Heart left ventricle (tissue), 16 donors: ENCODE measurements around the gene GMPR. TPM values are rescaled to one million over a fixed set of nuclear protein-coding genes. Genes with fewer than 3 reads are reported as not detected.
A peak's percentile ranks its signal among the peaks of the same experiment; 100 is the strongest.

Experiments used
- ATAC-seq, 4 donors: fragments of 200-7000 bp; cut with Tn5 transposase; one replicate each; pipeline ENCODE4 v1.9.1; 2020 to 2022; ENCODE audit warnings: moderate library complexity in 4 of 4, mild to moderate bottlenecking in 3 of 4, moderate number of reproducible peaks in 1 of 4
- DNase-seq, 5 donors: peaks; one replicate each; pipeline ENCODE4 v3.0.0-alpha.2; 2020
- H3K27ac ChIP-seq, 12 donors: fragments of 200-600 bp; sonication (generic) in 4 of 12; one replicate each; pipeline versions ENCODE4 v1.5.0 to v1.8.0; 2016 to 2022; ENCODE audit warnings: mild to moderate bottlenecking in 2 of 12
- H3K27me3 ChIP-seq, 9 donors: fragments of 200-600 bp; sonication (generic) in 2 of 9; one replicate each; pipeline versions ENCODE4 v1.5.1 to v1.8.0; 2016 to 2022; ENCODE audit warnings: mild to moderate bottlenecking in 3 of 9
- H3K36me3 ChIP-seq, 9 donors: fragments of 200-600 bp; sonication (generic) in 2 of 9; one replicate each; pipeline versions ENCODE4 v1.5.0 to v1.8.0; 2018 to 2022; ENCODE audit warnings: mild to moderate bottlenecking in 2 of 9
- H3K4me1 ChIP-seq, 12 donors: fragments of 200-600 bp; sonication (generic) in 4 of 12; one replicate each; pipeline versions ENCODE4 v1.5.0 to v1.8.0; 2016 to 2022; ENCODE audit warnings: mild to moderate bottlenecking in 3 of 12
- H3K4me3 ChIP-seq, 12 donors: fragments of 200-600 bp; sonication (generic) in 4 of 12; one replicate each; pipeline versions ENCODE4 v1.5.0 to v1.8.0; 2017 to 2022; ENCODE audit warnings: mild to moderate bottlenecking in 9 of 12, moderate library complexity in 4 of 12
- H3K9me3 ChIP-seq, 12 donors: fragments of 200-600 bp; sonication (generic) in 4 of 12; one replicate each; pipeline versions ENCODE4 v1.5.0 to v1.8.0; 2016 to 2022; ENCODE audit warnings: mild to moderate bottlenecking in 1 of 12
- CTCF ChIP-seq, 12 donors: fragments of 200-600 bp; sonication (generic) in 4 of 12; IDR thresholded peaks; one replicate each; pipeline versions ENCODE4 v1.5.0 to v1.8.0; 2018 to 2022; ENCODE audit warnings: antibody characterized with exemption in 12 of 12, mild to moderate bottlenecking in 5 of 12
- POLR2A ChIP-seq, 2 donors: fragments of 450-650 bp; IDR thresholded peaks; one replicate each; pipeline ENCODE4 v1.6.1; 2017; ENCODE audit warnings: antibody characterized with exemption in 2 of 2, mild to moderate bottlenecking in 2 of 2, moderate library complexity in 2 of 2
- WGBS, 4 donors: extraction: QIAGEN DNeasy Blood & Tissue Kit in 2 of 4; methylation state at CpG; one replicate each; pipeline versions ENCODE4 v1.1.5 to v1.1.7; 2013 to 2018; 5-methylcytosine and 5-hydroxymethylcytosine counted together
- intact Hi-C, 10 donors: fragments of 100-400 bp; cut with DNase I; formaldehyde crosslinking; loops; one replicate each; pipeline versions ENCODE4 v1.11.1 to v1.14.2; 2022
- polyA plus RNA-seq, 2 donors: library from polyadenylated mRNA; stranded (reverse); fragments of 200-250 nt; gene quantifications; one replicate each; pipeline ENCODE4 v1.2.3, GENCODE V29; 2013
- total RNA-seq, 9 donors: library from RNA; depleted of rRNA in 2 of 9; stranded (reverse); fragments of >200 nt in 2 of 9; fragmentation: NEBNext Ultra II Directional in 3 of 9; extraction: Animal tissue kit (Norgen Biotek cat#: 25700) in 3 of 9; gene quantifications; one replicate each; pipeline versions ENCODE4 v1.1.0 to v1.2.4, GENCODE V29; 2016 to 2023
- donor health status: ischemic (EF 13 %, LVEDD 7.1; RV severe dilation, severe dysfunction).
- donor health status: healthy with polysubstance abuse.
- donor health status: DM: no; HTN: yes; CAD: no.
- donor health status: DM: no; HTN: no; CAD: no.
- donor health status: ischemic (EF 25% LVEDD 6.9; RV normal size, moderate dysfunction).
- donor health status: ischemic (EF 25% LVEDD 5.7; RV mildly dilated, moderate dysfunction).
- donor health status: healthy.
- donor health status: DM: yes; HTN: yes; CAD: no.
- donor health status: ischemic (EF 35%, LVEDD 5.7; RV mildly dilated, moderate dysfunction).
- donor health status: nonischemic (EF 11% LVEDD 7.7; RV severe dilation, severe dysfunction).
- donor health status: DM: yes; HTN: yes; CAD: no.
- donor health status: PGD.
- donor health status: ischemic (EF 29% LVEDD 5.4; RV normal size, mild dysfunction).
- donor health status: nonischemic (EF 23%, LVEDD 6.1; RV moderate dilation, normal function).

GMPR gene
- total and polyA plus RNA-seq, 11 donors: 67.8 to 294 (median 120) TPM

GRCh38 chr6:16344756-16345155, 106.4 kb downstream of the GMPR start:
- intact Hi-C loops: loop anchor here in 1 of 10 donors (5.0 kb wide), 1 partner anchor 168 kb away; no protein-coding TSS in a partner anchor
- TF ChIP-seq POLR2A (IDR thresholded peaks at IDR 0.05) (no peak), CTCF (IDR thresholded peaks at IDR 0.05) (no peak)
- no peak for DNase-seq
- no peak overlapping the region for H3K4me3 ChIP-seq
- ATAC-seq: no peak
- H3K36me3 ChIP-seq: no peaks in the 10 kb centered on the region
- peak overlapping the region in 4 of 12 donors; percentile 10 to 53 (median 41) for H3K27ac ChIP-seq
- no peaks in the 10 kb centered on the region for H3K27me3 ChIP-seq
- no peaks in the 10 kb centered on the region for H3K9me3 ChIP-seq
- peaks cover 0 to 33% (median 20%) of the 10 kb centered on the region in 12 donors for H3K4me1 ChIP-seq
- 66 to 84% (median 75%) methylated on average over 6 of the region's 6 CpGs for WGBS, 4 donors

Other genes starting within 250 kb of the GMPR start
- gene MYLIP, start 109.5 kb upstream of the GMPR start, total RNA-seq: 10 to 100 TPM in 8 of 9 donors, 1 to 10 TPM in 1; 6.6 to 19.9 (median 13.7) TPM
- 10 to 100 TPM in 1 of 2 donors, 1 to 10 TPM in 1; 7.2 to 12.4 TPM for gene MYLIP, start 109.5 kb upstream of the GMPR start, polyA plus RNA-seq